H4 (cell line): ENCODE data around the gene FFAR4. TPM values are rescaled to one million over a fixed set of nuclear protein-coding genes. Genes with fewer than 3 reads are reported as not detected.
"Not testable (repeated sequence)": the region's sequence is repeated elsewhere in the genome, so short reads cannot be mapped to it uniquely, and the experiment has no call there.

ENCODE experiments used
- DNase-seq: peaks from one replicate; pipeline ENCODE4 v3.0.0-alpha.2; 2015; ENCODE audit warnings: low spot score
- total RNA-seq: library from RNA; depleted of rRNA; stranded (reverse); fragments of >200 nt; shearing (Covaris generic); gene quantifications from 2 replicates; pipeline ENCODE4 v1.2.3, GENCODE V29; 2014; rRNA removed

Gene FFAR4
- not detected in 2 replicates for total RNA-seq

DNA sequence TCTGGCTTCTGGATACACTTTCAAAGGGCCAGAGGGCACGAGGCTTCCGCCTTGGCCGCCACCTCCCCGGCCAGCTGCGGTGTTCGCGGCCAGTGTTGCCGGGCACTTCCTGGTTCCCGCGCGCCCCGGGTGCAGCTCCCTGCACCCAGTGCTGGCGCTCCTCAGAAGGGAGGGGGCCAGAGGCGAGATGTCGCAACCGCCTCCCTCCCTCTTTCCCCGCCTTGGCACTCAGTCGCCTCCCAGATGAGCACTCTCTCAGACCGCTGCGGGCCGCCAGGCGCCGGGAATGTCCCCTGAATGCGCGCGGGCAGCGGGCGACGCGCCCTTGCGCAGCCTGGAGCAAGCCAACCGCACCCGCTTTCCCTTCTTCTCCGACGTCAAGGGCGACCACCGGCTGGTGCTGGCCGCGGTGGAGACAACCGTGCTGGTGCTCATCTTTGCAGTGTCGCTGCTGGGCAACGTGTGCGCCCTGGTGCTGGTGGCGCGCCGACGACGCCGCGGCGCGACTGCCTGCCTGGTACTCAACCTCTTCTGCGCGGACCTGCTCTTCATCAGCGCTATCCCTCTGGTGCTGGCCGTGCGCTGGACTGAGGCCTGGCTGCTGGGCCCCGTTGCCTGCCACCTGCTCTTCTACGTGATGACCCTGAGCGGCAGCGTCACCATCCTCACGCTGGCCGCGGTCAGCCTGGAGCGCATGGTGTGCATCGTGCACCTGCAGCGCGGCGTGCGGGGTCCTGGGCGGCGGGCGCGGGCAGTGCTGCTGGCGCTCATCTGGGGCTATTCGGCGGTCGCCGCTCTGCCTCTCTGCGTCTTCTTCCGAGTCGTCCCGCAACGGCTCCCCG is at the start of gene FFAR4:
FFAR4 (plus strand) TSS at position 231 of the 842 bp plus-strand sequence; CDS start at position 287, 56 bp downstream.
- DNase-seq: no peak

DNA sequence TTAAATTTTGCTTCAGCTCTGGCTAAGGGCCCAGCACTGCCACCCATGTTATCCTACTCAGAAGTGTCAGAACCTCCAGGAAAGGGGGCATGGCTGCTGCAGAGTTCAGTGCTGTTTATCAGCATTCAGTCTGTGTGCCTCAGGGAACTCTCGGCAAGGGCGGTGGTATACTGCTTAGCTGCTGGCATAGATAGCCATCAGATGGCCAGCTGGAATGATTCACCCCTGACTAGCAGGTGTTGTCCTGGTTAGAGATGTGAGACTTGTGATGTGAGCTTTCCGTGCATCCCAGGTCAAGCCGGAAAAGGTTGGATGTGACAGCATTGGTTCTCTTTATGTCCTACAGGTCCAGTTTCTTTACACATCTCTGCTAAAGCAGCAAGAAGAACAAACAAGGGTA is 47.9 kb upstream of the FFAR4 start:
- DNase-seq: no peak

DNA sequence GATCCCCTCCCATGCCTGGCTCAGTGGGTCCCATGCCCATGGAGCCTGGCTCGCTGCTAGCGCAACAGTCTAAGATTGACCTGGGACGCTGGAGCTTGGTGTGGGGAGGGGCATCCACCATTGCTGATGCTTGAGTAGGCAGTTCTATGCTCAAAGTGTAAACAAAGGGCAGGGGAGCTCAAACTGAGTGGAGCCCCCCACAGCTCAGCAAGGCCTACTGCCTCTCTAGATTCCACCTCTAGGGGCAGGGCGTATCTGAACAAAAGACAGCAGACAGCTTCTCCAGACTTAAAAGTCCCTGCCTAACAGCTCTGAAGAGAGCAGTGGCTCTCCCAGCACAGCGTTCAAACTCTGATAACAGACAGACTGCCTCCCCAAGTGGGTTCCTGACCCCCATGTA is 31.2 kb upstream of the FFAR4 start:
- no peak for DNase-seq

DNA sequence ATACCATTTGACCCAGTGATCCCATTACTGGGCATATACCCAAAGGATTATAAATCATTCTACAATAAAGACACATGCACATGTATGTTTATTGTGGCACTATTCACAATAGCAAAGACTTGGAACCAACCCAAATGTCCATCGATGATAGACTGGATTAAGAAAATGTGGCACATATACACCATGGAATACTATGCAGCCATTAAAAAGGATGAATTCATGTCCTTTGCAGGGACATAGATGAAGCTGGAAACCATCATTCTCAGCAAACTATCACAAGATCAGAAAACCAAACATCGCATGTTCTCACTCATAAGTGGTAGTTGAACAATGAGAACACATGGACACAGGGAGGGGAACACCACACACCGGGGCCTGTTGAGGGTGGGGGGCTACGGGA is 25.6 kb upstream of the FFAR4 start:
- DNase-seq: not testable (repeated sequence)

DNA sequence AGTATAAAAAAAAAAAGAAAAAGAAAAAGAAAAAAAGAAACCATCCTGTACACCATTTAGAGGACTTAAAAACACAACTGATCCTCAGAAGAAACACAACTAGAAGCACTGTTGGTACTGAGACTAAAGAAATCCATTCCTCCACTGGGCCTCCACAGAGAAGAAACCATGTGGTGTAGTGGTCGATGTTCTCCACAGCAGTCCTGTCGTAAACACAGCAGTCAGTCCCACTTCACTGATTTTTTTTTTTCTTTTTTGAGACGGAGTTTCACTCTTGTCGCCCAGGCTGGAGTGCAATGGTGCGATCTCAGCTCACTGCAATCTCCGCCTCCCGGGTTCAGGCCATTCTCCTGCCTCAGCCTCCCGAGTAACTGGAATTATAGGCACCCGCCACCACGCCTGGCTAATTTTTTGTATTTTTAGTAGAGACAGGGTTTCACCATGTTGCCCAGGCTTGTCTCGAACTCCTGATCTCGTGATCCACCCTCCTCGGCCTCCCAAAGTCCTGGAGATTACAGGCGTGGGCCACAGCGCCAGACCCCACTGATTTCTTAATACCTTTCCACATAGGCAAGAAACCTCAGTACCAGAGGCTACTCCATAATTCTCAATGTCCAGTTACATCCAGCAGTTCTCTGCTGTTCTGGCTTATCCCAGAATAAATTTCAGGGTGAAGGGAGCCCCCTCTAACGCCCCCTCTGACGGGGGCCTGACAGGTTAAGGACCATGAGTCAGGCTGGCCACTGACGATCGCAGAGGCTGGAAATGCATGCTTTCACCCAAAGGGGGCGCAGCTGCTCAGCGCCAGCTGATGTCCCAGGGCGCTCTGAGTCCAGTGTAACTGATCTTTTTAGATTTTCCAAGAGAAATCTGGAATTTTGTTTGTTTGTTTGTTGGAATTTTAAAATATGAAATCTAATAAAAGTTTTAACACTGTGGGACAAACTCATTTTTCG is 24.8 kb upstream of the FFAR4 start:
- no peak for DNase-seq

DNA sequence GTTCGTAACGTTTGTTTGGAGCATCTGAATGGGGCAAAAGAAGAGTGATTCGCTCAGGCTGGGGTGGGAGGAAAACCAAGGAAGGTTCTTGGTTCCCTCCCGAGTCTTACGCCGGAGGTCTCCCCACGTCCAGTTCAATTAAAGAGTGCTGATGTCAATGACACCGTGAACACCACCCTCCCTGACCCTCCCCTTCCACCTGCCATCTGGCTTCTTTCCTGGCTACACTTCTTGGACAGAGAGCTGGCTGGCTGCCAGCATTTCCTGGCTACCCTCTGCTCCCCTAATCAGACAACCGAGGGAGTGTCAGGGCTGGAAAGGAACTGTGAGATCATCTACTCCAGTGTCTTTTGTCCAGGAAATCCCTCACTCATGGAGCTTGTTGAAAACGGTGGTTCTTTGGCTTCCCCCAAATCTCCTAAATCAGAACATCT is 24.1 kb upstream of the FFAR4 start:
- DNase-seq: no peak

DNA sequence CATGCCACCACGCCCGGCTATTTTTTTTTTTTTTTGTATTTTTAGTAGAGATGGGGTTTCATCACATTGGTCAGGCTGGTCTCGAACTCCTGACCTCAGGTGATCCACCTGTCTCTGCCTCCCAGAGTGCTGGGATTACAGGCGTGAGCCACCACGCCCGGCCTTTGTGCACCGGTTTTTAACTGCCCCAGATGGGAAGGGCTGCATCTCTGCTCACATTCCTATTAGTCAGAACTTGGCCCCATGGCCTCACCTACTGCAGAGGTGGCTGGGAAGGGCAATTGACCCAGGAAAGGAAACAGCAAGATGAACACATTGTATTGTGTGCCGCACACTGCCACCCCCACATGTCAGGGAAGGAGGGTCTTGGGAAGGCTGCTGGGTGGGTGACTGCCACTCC is 19.5 kb upstream of the FFAR4 start:
- DNase-seq: not testable (repeated sequence)

DNA sequence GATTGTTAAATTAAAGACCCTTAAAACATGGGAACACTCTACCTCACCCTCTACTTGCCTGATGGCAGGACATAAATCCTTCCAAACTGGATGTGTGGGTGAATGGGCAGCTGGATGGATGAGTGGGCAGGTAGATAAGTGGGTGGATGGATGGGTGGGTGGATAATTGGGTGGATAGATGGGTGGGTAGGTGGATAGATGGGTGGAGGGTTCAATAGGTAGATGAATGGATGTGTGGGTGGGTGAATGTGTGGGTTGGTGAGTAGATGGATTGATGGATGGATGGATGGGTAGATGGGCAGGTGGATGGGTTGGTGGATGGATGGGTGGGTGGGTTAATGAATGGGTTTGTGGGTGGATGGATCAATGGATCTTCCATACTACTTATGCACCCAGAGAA is 18.9 kb upstream of the FFAR4 start:
- DNase-seq: no peak

DNA sequence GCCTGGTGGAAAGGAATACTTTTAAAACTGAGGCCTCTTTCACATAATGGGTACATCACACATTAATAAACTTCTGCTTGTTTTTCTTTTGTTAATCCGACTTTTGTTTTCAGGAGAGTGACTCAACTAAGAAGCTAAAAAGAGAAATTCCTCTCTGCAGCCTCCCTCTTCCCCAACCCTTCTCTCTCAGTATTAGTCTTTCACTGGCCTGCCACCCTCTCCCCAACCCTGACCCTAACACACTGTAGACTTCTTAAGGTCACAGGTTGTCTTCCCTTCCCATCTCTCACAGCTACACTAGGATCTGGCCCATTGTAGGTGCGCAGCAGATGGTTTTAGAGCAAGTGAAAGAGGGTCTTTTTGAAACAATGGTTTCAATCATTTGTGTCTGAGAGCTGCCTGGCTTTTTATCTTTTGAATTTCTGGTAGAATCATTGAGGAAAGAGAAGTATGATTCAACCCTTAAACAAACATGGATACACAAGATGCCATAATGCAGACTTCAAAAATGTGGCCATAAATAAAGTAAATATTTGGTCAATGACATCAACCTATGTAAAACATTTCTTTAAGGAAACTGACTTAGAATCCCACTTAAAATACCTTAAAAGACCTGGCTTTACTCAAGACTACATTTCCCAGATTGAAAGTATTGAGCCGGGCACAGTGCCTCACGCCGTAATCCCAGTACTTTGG is 17.9 kb upstream of the FFAR4 start:
- DNase-seq: no peak

DNA sequence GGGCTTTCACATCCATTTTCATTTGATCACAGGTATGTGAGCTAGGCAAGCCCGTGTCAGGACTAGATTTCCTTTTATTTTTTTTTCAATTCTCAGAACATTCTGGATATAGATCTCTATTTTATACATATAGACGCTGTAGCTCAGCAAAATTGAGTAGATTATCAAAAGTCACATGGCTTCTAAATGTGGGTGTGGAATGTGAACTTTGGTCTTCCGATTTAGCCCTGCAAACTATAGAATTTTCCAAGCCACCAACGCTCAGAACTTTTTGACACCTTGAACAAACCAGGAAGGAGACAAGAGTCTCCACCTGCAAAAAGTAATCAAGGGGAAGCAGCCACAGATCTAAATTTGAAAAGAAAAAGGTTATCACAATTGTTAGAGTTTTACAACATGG is 15.9 kb upstream of the FFAR4 start:
- no peak for DNase-seq

DNA sequence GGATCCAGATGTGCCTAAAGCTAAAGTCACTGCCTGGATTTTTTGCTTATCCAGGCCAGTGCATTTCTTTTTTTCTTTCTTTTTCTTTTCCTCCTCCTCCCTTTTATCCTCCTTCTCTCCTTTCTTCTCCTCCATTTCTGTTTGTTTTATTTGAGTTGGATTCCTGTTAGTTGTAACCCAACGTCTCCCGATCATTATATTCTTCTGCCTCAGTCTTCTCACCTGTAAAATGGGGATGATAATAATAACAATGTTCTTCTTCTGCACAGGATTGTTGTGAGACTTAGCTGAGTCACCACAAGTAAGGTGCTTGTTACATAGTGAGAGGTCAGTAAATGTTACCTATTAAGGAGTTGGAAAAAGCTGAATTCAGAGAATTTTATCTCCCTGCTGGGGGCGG is 13.7 kb upstream of the FFAR4 start:
- DNase-seq: no peak

DNA sequence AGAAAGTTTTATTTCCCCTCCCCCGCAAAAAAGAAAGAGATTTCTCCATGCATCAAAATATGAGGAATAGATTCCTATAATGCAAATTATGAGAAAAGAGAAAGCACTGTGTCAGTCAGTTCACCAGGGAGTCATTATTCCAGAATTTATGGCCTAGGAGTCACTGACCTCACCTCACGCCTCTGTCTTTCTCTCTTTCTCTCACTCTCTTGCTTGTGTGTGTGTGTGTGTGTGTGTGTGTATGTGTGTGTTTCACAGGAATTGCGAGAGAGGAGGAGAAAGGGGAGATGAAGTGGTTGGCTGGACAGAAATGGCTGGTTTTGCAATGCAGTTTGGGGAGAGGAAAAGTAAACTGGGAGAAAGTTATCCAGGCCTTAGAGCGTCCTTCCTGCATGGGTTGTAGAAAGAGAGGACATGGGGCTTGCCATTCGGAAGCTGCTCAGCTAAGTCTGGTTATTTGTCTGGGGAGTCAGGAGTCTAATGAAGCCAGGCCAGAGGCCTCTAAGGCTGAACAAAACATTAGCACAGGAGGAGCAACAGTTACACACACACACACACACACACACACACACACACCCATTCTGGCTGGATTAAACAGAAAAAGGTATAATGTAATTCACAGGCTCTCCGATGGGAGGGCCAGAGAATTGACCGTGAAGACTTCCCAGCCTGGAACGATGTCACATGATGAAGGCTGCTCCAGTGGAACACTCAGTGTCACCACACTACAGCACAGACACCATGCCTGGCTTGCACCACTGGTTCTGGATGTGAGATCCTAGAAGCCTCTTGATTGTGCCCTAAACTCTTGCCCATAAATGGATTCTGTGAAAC is 12.8 kb upstream of the FFAR4 start:
- DNase-seq: no peak

DNA sequence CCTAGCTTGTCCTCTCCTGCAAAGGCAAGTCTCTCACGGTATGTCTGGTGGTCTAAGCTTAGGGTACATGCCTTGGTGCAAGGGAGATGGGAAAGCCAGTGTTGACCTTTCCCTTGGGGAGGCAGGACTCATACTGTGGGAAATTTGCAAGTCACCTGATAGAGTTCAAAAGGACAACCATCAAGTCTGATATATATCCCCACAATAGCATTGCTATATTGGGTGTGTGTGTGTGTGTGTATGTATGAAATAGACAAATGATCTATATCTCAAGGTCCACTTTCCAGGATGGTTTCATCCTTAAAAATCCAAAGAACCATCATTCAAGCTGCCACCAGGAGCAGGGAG is 12.2 kb upstream of the FFAR4 start:
- no peak for DNase-seq

DNA sequence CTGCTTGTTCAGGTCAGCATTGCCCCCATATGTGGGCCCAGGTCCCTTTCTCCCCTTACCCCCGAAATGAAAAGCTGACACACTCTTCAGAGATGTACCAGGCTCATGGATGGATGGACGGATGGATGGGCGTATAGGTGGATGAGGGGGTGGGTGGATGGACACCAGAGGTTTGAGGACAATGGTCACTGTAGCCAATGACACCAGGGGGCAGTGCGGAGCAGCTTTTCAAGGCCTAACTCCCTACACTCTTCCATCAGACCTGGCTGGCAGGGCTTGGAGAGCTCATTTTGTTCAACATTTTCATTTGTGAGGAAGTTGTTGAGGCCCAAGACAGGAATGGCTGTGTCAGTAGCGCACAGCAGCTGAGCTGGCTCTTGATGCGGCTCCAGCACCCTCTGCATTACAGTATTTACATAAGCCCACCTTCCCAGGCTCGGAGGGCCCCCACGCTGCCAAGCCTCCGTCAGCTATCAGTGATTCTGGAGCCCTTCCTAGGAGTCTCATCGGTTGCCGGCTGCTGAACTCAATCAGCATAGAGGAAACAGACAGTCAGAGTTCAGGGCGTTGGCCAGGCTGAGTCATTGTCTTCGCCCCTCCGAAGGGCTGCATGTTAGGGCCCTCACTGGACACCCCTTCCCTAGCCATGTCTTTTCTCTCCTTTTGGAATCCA is 11.6 kb upstream of the FFAR4 start:
- peak; percentile 53 for DNase-seq

DNA sequence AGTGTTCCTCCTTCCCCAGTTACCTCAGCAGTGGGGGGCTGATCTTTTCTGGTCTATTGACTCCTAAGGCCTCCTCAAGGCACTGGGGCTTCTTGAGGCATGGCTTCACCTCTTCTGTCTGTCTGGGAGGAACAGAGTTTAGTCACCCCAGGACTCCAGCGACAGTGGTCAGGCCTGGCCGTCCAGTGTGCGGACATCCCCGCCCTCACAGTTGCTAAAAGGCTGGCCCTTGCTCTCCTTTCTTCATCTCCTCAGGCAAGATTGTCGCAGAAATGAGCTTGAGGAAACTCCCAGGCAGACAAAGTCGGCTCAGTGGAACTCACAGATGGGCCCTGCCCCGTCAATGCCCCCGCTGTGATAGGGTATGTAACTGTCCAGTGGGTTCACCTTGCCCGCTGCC is 7.0 kb upstream of the FFAR4 start:
- no peak for DNase-seq

DNA sequence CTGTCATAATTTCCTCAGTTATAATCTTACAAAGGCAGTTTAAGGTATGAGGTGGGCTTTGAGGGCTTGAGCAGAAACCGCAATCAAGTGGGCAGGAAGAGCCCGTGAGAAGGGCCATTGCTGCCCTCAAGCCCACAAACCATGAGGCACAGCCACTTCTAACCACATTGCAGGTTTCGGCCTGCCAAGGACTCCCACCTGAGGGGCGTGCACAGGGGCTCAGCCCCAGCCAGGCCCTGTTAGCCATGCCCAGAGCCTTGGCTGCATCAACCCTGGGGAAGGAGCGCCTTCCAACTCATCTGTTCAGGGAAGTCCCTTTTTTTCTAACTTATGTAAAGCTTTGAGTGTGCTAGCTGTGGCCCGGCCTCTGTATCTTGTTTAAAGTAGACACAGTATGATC is 5.9 kb upstream of the FFAR4 start:
- DNase-seq: no peak

DNA sequence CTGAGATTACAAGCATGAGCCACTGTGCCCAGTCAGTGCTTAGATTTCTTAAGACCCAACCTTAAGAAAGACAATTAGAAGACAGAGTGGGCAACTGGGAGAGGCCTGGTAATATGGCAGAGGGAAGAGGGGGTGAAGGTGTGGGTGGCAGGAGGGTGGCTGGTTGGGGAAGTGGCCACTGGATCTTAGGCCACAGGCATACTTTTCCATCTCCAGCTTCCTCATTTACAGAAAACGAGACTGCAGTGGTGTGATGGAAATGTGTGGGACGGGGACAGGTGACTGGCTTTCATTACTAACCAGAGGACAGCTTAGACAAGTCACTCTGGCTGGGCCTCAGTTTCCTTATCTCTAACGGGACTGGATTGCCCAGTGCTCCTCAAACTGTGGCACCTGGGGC is 1.0 kb upstream of the FFAR4 start:
- no peak for DNase-seq

DNA sequence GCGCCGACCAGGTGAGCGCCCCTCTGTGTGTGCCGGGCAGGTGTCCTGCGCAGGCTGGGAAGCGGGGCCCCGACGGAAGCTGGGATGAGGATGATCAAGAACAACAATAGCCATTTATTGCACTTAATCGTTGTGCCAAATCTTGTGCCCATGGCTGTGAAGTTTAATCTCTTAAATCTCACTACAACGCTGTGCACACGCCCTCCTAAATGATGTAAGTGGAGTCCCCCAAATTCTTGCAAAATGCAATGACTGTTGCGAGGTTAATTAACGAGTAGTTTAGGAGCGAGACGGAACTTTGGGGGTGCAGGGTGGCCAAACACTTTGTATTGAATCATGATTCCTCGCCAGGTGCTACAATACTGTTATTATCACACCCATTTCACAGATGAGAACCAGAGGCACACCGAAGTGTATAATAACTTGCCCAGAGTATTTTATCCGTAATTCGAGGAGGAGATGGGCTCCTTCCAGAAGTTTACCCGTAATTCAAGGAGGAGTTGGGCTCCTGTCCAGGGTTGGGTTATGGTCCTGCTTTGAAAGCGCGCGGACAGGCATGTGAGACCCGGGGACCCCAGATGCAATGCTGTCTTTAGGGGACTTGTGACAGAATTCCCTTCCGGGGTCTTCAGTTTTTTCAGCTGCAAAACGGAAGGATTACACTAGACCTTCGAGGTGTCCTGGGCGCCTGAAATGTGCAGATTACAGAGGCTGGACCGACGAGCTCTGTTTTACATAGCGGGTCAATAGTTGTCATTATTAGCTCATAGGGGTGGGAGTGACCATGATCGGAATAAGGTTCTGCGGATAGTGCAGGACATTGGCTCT is 1.0 kb downstream of the FFAR4 start:
- DNase-seq: no peak

DNA sequence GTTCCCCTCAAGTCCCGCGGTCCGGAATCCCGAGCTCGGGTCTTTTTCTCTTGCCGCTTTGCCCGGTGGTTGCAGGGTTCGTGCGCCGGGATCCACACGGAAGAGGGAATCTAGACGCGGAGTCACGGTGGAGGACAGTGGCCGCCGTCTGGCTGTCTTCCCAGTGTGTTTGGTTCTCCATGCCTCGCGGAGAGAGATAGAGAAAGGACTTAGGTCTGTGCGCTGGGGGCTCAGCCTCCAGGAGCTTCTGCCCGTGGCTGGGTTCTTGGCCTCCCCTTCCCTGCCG is 1.6 kb downstream of the FFAR4 start:
- no peak for DNase-seq

DNA sequence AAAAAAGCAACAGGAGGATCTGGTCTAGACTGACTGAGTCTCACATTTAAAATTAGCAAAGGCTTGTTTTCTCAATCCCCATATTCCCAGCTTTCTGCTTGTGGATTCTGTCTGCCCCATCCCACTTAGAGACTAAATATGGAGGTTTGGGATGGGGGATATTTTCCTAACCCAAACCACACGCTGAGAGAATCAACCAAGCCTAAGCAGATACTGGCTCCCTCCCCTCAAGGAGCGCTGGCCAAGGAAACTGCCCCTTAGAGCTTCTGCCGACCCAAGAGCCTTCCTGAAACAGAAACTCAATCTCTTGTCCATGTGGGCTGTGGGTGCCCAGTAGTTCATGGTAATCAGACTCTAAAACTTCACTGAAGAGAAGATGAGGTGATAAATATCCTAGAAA is 3.9 kb downstream of the FFAR4 start:
- no peak for DNase-seq
